Heart right ventricle (tissue), 16 donors: ENCODE data around the gene NEU2. TPM values are rescaled to one million over a fixed set of nuclear protein-coding genes. Genes with fewer than 3 reads are reported as not detected.

Source experiments
- ATAC-seq, 8 donors: fragments of 200-7000 bp; cut with Tn5 transposase; one replicate each; pipeline ENCODE4 v1.9.1; 2020; ENCODE audit warnings: mild to moderate bottlenecking in 8 of 8, moderate library complexity in 8 of 8, moderate number of reproducible peaks in 1 of 8
- DNase-seq, 2 donors: peaks; one replicate each; pipeline ENCODE4 v3.0.0-alpha.2; 2020
- H3K27ac ChIP-seq, 10 donors: fragments of 200-600 bp; sonication (generic) in 2 of 10; one replicate each; pipeline versions ENCODE4 v1.5.0 to v1.8.0; 2020 to 2022; ENCODE audit warnings: mild to moderate bottlenecking in 3 of 10
- H3K27me3 ChIP-seq, 7 donors: fragments of 200-600 bp; one replicate each; pipeline ENCODE4 v1.8.0; 2021 to 2022; ENCODE audit warnings: mild to moderate bottlenecking in 2 of 7
- H3K36me3 ChIP-seq, 9 donors: fragments of 200-600 bp; sonication (generic) in 1 of 9; one replicate each; pipeline versions ENCODE4 v1.5.0 to v1.8.0; 2020 to 2022; ENCODE audit warnings: mild to moderate bottlenecking in 2 of 9
- H3K4me1 ChIP-seq, 9 donors: fragments of 200-600 bp; sonication (generic) in 1 of 9; one replicate each; pipeline versions ENCODE4 v1.5.0 to v1.8.0; 2020 to 2022; ENCODE audit warnings: mild to moderate bottlenecking in 4 of 9
- H3K4me3 ChIP-seq, 10 donors: fragments of 200-600 bp; sonication (generic) in 2 of 10; one replicate each; pipeline versions ENCODE4 v1.5.0 to v1.8.0; 2020 to 2022; ENCODE audit warnings: mild to moderate bottlenecking in 7 of 10, moderate library complexity in 2 of 10
- H3K9me3 ChIP-seq, 11 donors: fragments of 200-600 bp in 10 of 11; sonication (generic) in 2 of 11; one replicate each; pipeline versions ENCODE4 v1.5.0 to v1.8.0; 2013 to 2022; ENCODE audit warnings: mild to moderate bottlenecking in 2 of 11, control low read depth in 1 of 11, moderate library complexity in 1 of 11
- WGBS, 2 donors: extraction: QIAGEN DNeasy Blood & Tissue Kit; methylation state at CpG; one replicate each; pipeline ENCODE4 v1.1.7; 2013; ENCODE audit warnings: inconsistent platforms in 1 of 2; 5-methylcytosine and 5-hydroxymethylcytosine counted together
- intact Hi-C, 10 donors: fragments of 100-400 bp; cut with DNase I; formaldehyde crosslinking; loops; one replicate each; pipeline versions ENCODE4 v1.11.1 to v1.14.2; 2022
- polyA plus RNA-seq, 2 donors: library from polyadenylated mRNA; stranded (reverse); fragments of 200-250 nt; gene quantifications; one replicate each; pipeline ENCODE4 v1.2.3, GENCODE V29; 2013
- total RNA-seq, 10 donors: library from RNA; stranded (reverse); fragmentation: NEBNext Ultra II Directional in 3 of 10; extraction: Animal tissue kit (Norgen Biotek cat#: 25700) in 3 of 10; gene quantifications; one replicate each; pipeline versions ENCODE4 v1.2.1 to v1.2.4, GENCODE V29; 2021 to 2023
- TF ChIP-seq, protein P1 (sequence below), 9 donors: fragments of 200-600 bp; sonication (generic) in 2 of 9; IDR thresholded peaks; one replicate each; pipeline versions ENCODE4 v1.5.0 to v1.8.0; 2021 to 2022; ENCODE audit warnings: antibody characterized with exemption in 9 of 9, mild to moderate bottlenecking in 5 of 9, moderate library complexity in 1 of 9
- donor health status: Arrhythmogenic right ventricular cardiomyopathy.
- donor health status: ischemic (EF 13 %, LVEDD 7.1; RV severe dilation, severe dysfunction).
- donor health status: healthy with polysubstance abuse.
- donor health status: DM: no; HTN: yes; CAD: no.
- donor health status: DM: no; HTN: no; CAD: no.
- donor health status: ischemic (EF 25% LVEDD 6.9; RV normal size, moderate dysfunction).
- donor health status: ischemic (EF 25% LVEDD 5.7; RV mildly dilated, moderate dysfunction).
- donor health status: healthy.
- donor health status: DM: yes; HTN: yes; CAD: no.
- donor health status: Ischemic cardiomyopathy.
- donor health status: ischemic (EF 35%, LVEDD 5.7; RV mildly dilated, moderate dysfunction).
- donor health status: nonischemic (EF 11% LVEDD 7.7; RV severe dilation, severe dysfunction).
- donor health status: DM: yes; HTN: yes; CAD: no.
- donor health status: PGD.
- donor health status: ischemic (EF 29% LVEDD 5.4; RV normal size, mild dysfunction).
- donor health status: nonischemic (EF 23%, LVEDD 6.1; RV moderate dilation, normal function).

The NEU2 gene
- total and polyA plus RNA-seq, 12 donors: not detected

DNA sequence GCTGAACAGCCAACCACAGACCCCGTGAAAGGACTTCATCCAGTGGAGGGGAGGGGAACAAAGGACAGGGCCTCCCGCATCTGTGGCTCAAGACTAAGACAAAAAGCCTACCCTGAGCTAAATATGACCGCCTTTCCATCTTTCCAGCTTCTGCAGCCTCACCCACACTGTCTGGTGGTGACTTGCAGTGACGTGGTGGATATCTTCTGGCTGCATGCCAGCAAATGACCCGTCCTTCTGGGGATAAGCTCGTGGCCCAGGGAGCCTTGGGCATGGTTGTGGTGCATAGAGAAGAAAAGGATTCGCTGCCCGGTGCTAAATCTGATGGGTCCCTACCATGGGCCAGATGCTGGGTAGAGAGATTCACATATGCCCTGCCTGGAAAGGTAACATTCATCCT is 10.7 kb upstream of the NEU2 start:
- no peak for ATAC-seq
- TF ChIP-seq, protein P1, sequence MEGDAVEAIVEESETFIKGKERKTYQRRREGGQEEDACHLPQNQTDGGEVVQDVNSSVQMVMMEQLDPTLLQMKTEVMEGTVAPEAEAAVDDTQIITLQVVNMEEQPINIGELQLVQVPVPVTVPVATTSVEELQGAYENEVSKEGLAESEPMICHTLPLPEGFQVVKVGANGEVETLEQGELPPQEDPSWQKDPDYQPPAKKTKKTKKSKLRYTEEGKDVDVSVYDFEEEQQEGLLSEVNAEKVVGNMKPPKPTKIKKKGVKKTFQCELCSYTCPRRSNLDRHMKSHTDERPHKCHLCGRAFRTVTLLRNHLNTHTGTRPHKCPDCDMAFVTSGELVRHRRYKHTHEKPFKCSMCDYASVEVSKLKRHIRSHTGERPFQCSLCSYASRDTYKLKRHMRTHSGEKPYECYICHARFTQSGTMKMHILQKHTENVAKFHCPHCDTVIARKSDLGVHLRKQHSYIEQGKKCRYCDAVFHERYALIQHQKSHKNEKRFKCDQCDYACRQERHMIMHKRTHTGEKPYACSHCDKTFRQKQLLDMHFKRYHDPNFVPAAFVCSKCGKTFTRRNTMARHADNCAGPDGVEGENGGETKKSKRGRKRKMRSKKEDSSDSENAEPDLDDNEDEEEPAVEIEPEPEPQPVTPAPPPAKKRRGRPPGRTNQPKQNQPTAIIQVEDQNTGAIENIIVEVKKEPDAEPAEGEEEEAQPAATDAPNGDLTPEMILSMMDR (IDR thresholded peaks at IDR 0.05): no peak
- Histone ChIP-seq H3K9me3 (peaks cover 0 to 16% (median 3%) of the 10 kb centered on the region in 11 donors), H3K4me1 (no peaks in the 10 kb centered on the region), H3K27ac (no peak overlapping the region), H3K36me3 (no peaks in the 10 kb centered on the region), H3K4me3 (no peak overlapping the region), H3K27me3 (peaks cover 0 to 13% (median 0%) of the 10 kb centered on the region in 7 donors)
- WGBS, 2 donors: 61 to 62% methylated on average over 8 of the region's 8 CpGs
- intact Hi-C loops: no loop called here
- DNase-seq: no peak

DNA sequence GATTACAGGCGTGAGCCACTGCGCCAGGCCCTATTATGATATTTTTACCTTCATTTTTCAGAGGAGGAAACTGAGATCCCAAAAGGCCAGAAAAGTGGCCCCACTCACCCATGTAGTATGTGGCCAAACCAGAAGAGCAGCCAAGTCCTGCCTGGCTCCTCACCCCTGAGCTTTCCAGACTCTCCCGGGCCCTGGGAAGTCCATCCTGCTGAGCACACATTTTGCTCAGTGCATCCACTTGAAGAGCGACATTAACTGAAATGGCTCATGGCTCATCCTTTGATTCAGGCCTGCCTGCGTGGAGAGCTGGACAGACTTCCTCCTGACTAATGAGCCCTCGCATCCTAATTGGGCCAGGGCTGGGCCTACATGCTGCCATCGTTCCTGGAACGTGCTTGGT is 9.9 kb upstream of the NEU2 start:
- WGBS, 2 donors: 83 to 89% methylated on average over 8 of the region's 8 CpGs
- intact Hi-C loops: no loop called here
- DNase-seq: no peak

GRCh38 chr2:233023007-233023760 is 9.3 kb upstream of the NEU2 start:
- 84% methylated on average over 18 of the region's 18 CpGs for WGBS, 2 donors
- Histone ChIP-seq H3K4me3 (no peak overlapping the region), H3K27me3 (peaks cover 0 to 13% (median 0%) of the 10 kb centered on the region in 7 donors), H3K9me3 (peaks cover 0 to 3% (median 0%) of the 10 kb centered on the region in 11 donors), H3K4me1 (no peaks in the 10 kb centered on the region), H3K27ac (no peak overlapping the region), H3K36me3 (no peaks in the 10 kb centered on the region)
- DNase-seq: no peak
- TF ChIP-seq, protein P1 (IDR thresholded peaks at IDR 0.05): no peak
- intact Hi-C loops: no loop called here
- no peak for ATAC-seq

More for the DNA sequence above, 9.9 kb upstream of the NEU2 start:
- ATAC-seq: no peak
- Histone ChIP-seq H3K9me3 (peaks cover 0 to 10% (median 3%) of the 10 kb centered on the region in 11 donors), H3K36me3 (no peaks in the 10 kb centered on the region), H3K27me3 (peaks cover 0 to 13% (median 0%) of the 10 kb centered on the region in 7 donors), H3K27ac (no peak overlapping the region), H3K4me1 (no peaks in the 10 kb centered on the region), H3K4me3 (no peak overlapping the region)
- TF ChIP-seq, protein P1 (IDR thresholded peaks at IDR 0.05): no peak

DNA sequence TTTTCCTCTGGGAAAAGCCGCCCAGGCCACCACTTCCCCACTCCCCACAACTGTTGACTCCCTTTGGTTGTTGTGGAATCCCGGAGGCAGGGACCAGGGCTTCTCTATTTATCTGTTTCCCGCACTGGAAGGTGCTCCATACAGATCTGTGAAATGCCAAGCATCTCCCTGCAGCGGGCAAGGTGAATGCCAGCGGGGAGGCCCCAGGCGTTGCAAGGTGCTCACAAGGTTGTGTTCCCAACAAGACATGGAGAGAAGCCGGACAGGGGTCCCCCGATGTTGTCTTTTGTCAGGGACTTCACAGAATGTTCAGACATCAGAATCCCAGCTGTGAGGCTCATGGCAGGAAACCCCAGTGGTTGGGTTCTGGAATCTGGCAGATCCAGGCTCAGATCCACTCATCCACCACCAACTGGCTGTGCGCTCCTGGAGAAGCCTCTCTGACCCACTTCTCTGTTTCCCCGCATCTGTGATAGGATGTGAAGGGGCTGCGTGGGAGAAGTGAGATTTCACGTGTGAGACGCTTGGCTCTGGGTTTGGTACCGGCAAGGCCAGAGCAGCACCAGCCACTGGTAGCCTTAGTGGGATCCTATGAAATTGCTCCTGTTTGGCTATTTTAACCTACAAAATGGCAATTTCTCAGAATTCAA is 8.6 kb upstream of the NEU2 start:
- ATAC-seq: no peak
- Histone ChIP-seq H3K4me1 (no peaks in the 10 kb centered on the region), H3K36me3 (no peaks in the 10 kb centered on the region), H3K4me3 (no peak overlapping the region), H3K9me3 (no peaks in the 10 kb centered on the region), H3K27me3 (peaks cover 0 to 13% (median 0%) of the 10 kb centered on the region in 7 donors), H3K27ac (no peak overlapping the region)
- intact Hi-C loops: no loop called here
- DNase-seq: no peak
- TF ChIP-seq, protein P1 (IDR thresholded peaks at IDR 0.05): no peak
- WGBS, 2 donors: 87 to 88% methylated on average over 14 of the region's 14 CpGs
